Stimulated activated CD4-positive, alpha-beta T cell treated with anti-CD3 and anti-CD28 coated beads, Interleukin-2, amount 100 ng/mL, for 24 hours (primary cell): ENCODE results near the gene MDM4.
"Not testable (repeated sequence)": the region's sequence is repeated elsewhere in the genome, so short reads cannot be mapped to it uniquely, and the experiment has no call there.

Experiments used
- DNase-seq, 2 donors: peaks; one replicate each; pipeline ENCODE4 v3.0.0-alpha.2; 2020

MDM4 gene

DNA sequence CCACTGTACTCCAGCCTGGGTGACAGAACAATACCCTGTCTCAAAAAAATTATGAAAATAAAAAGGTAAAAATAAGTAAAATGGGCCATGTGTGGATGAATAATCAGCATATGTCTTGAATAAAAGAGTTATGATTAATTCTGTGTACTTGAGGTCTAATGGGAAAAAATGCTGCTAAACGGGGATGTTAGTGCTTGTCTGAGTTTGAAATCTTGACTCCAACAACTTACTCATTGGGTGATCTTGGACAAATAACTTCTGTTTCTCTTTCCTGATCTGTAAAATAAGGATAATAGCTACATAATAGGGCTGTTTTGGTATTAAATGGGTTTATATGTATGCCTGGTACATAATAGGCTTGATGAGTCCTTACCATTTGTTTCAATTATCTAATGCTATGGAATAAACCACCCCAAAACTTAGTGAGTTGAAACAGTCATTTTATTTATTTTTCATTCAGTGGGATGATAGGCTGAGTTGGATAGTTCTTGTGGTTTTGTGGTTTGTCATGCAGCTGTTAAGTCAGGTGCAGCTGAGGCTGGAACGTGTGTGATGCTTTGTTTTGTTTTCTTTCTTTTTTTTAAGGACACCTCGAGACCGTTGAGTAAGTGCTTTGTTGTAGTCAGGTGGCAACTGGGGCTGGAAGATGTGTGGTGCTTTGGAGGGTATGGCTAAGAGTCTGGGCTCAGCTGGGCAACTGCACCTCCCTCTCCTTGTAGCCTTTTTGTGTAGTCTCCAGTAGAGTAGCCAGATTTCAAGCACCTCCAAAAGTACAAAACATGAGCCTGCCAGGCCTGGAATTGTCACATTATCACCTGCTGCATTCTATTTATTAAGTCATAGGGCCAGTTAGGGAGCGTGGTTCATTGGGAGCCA, 4.9 kb downstream of the MDM4 start:
- DNase-seq, result peak; percentile 35 to 59

GRCh38 chr1:204521941-204522521, 5.8 kb downstream of the MDM4 start:
- not testable (repeated sequence) for DNase-seq

- no peak for DNase-seq
Observed at GRCh38 chr1:204523605-204524215, 7.5 kb downstream of the MDM4 start.

DNA sequence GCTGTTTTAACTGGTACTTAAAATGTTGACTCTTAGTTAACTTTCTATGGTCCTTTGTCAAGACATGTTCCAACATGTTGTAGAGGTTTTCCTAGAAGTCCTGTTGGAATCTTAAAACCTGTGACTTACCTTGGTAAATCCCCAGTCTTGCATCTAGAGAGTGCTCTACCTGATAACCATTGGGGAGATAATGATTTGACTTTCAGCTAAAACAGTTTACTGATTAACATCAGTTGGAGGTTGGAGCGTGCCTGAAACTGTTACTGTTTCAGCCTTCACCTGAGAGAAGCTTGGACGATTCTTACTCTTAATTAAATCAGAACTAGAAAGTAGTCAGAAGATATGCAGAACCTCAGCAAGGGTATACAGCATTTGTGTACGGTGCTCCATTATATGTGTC, 8.8 kb downstream of the MDM4 start:
- no peak for DNase-seq

DNA sequence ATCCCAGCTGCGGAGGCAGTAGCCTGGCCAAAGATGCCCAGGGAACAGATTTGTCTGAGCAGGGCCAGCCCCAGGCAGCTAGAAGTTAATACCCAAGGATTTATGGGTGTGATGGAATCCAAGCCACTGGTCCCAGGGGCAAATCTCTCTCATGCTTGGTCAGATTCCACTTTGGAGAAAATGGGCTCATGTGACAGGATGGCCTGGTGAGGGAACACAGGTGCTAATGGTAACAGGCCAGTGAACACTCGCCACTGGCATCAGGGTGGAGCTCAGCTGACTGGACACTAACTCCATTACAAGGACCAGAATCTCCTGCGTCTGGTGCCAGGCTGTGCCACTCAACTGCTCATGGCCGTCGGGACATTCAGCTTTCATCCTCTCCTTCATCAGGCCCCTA, 12.0 kb downstream of the MDM4 start:
- no peak for DNase-seq

- DNase-seq, result no peak
Observed at GRCh38 chr1:204528677-204529076, 12.5 kb downstream of the MDM4 start.

DNA sequence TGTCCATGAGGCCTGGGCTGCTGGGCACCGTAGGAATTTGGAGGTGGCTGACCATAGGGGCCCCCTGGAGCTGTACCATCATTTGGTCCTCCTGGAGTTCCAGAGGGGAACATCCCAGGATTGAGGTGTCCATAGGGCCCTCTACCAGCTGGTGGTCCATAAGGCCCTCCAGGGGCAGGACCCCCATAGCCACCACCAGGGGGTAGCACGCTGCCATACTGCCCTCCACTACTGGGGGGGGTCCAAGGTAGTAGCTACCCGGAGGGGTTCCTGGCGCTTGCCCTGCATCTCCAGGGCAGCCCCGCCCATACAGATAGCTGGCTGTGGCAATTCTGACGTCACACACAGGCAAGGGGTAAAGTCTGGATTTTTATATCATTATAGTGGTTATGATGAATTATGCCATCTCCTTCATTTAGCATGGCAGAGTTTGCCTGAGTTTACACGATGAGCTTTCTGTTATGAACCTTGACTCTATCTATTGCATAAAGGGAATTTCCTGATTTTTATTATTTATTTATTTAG, 13.2 kb downstream of the MDM4 start:
- no peak for DNase-seq

- DNase-seq, result no peak
Observed at GRCh38 chr1:204530932-204531331, 14.7 kb downstream of the MDM4 start.

GRCh38 chr1:204532832-204533231, 16.6 kb downstream of the MDM4 start:
- DNase-seq, result no peak

GRCh38 chr1:204541626-204542025, 25.4 kb downstream of the MDM4 start:
- DNase-seq, result no peak

DNA sequence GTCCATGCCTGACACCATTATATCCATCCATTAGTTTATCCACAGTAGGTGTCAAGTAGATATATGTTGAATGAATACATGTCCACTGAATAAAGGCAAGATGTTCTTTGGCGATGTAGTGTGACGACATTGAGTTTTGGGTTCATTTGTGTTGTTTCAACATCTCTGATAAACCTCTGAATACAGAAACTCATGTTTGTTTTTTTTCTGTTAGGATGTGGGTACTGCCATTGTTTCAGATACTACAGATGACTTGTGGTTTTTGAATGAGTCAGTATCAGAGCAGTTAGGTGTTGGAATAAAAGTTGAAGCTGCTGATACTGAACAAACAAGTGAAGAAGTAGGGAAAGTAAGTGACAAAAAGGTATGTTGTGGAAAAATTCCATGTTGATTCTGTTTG, 28.1 kb downstream of the MDM4 start:
- no peak for DNase-seq

DNA sequence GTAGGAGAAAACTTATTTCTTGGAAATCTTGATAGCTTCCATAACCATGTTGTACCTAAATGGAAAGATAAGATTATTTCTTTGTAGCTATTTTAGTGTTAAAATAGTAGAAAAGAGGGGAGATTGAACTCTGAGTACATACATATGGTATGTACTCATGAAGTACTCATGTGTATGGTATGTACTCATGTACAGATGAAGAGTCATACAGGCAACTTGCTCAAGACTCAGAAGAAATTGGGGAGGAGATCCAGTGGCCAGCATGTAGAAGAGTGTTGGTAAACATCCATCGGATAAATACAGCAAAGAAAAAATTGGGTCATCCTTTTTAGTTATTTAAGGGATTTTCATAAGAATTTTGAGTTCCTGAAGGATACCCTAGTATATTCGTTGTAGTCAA, 29.0 kb downstream of the MDM4 start:
- no peak for DNase-seq

DNA sequence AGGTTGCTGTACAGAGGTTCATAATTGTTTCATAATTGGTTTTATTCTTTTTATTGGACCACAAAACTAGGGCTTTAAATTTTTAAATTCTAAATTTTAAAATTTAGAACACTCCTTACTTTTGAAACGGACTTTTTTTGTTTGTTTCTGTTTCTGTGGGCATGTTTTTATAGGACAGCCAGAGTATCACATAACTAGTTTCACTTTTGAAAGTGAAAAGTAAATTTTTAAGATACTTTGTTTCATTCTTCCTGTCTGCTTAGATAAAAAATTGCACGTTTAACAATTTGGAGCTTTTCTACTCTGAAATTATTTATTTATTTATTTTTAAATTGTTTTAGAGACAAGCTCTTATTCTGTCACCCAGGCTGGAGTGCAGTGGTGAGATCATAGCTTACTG, 29.7 kb downstream of the MDM4 start:
- no peak for DNase-seq

- no peak for DNase-seq
Observed at GRCh38 chr1:204548265-204548664, 32.1 kb downstream of the MDM4 start.

DNA sequence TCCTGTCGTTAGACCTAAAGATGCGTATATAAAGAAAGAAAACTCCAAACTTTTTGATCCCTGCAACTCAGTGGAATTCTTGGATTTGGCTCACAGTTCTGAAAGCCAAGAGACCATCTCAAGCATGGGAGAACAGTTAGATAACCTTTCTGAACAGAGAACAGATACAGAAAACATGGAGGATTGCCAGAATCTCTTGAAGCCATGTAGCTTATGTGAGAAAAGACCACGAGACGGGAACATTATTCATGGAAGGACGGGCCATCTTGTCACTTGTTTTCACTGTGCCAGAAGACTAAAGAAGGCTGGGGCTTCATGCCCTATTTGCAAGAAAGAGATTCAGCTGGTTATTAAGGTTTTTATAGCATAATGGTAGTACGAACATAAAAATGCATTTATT, 33.1 kb downstream of the MDM4 start:
- no peak for DNase-seq

DNA sequence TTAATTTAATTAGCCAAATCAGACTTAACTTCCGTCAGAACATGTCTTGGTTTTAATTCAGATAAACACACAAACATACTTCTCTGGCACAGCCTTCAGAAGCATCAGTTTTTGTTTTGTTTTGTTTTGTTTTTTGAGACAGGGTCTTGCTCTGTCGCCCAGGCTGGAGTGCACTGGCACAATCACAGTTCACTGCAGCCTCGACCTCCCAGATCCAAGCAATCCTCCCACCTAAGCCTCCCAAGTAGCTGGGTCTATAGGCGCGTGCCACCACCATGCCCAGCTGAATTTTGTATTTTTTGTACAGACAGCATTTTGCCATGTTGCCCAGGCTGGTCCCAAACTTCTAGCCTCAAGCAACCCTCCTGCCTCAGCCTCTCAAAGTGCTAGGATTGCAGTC, 34.7 kb downstream of the MDM4 start:
- DNase-seq, result no peak

GRCh38 chr1:204556458-204557052, 40.3 kb downstream of the MDM4 start:
- DNase-seq, result no peak

GRCh38 chr1:204558467-204558866, 42.3 kb downstream of the MDM4 start:
- no peak for DNase-seq

GRCh38 chr1:204560002-204560401, 43.8 kb downstream of the MDM4 start:
- not testable (repeated sequence) for DNase-seq

GRCh38 chr1:204560590-204561150, 44.5 kb downstream of the MDM4 start:
- no peak for DNase-seq

DNA sequence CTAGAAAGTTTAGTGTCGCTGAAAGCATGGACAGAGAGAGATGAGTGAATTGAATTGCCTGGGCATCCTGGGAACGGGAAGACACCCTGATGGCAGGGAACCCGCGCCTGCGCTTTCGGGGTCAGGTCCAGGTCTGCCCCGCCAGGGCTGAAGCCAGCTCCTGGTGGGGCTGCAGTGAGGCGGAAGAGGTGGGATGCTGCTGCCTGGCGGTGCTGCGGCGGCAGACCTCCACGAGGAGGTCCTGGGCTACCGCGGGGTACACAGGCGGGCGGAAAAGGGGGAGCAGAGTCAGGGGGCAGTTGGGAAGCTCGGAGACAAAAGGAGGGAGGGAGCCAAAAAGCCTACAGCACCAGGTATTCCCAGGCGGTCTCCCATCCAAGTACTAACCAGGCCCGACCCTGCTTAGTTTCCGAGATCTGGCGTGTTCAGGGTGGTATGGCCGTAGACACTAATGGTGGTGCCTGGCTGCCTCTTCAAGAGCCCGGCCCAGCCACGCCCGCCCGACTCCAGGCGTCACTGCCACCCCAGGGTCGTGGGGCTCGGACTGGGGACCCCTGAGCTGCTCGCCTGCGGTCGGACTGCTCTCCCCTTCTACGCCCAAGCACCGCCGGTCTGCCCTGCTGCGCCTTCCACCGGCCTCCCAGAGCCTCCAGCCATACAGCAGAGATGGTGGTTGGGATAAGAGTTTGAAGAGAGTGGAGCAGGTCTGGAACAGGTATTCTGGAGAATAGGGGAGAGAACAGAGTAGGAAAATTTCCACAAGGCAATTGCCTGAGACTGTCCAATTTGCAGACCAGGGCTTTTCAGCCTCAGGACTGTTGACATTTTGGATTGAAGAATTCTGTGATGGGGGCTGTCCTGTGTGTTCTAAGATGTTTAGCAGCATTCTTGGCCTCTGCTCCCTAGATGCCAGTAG, 46.1 kb downstream of the MDM4 start:
- DNase-seq, result no peak

GRCh38 chr1:204563307-204563706, 47.1 kb downstream of the MDM4 start:
- DNase-seq, result peak in 1 of 2 donors; percentile 8
